ENCODE results near the gene VWF. TPM values are rescaled to one million over a fixed set of nuclear protein-coding genes. Genes with fewer than 3 reads are reported as not detected.

Gene VWF
- total and polyA plus RNA-seq, 2 of the 4 experiments (the other 2 are of a cell fraction) = under 0.01 to 0.09 TPM

- H3K4ac ChIP-seq (ENCODE audit: low read depth, low read length) = no peak overlapping the region
- peaks cover 10% of the 10 kb centered on the region for H3K9me3 ChIP-seq (ENCODE audit: control insufficient read depth, insufficient read depth, low read length)
- DNase-seq (no peak), ATAC-seq (ENCODE audit: low read depth) (peak; percentile 24; the same call in 1 of the 2 replicates)
- no peak overlapping the region for H2BK20ac ChIP-seq (ENCODE audit: low read depth, low read length)
- H3K4me1 ChIP-seq (ENCODE audit: control insufficient read depth, insufficient read depth, low read length) = no peaks in the 10 kb centered on the region
- H2AFZ ChIP-seq (replicated peaks; ENCODE audit: low read length, poor library complexity) = no peak overlapping the region
- H3K36me3 ChIP-seq (ENCODE audit: control insufficient read depth, insufficient read depth, low read length) = no peaks in the 10 kb centered on the region
- no peak overlapping the region for H3K14ac ChIP-seq (replicated peaks; ENCODE audit: low read depth, low read length)
- H4K8ac ChIP-seq (ENCODE audit: low read depth in 2 of 2, low read length in 2 of 2) = no peak overlapping the region
- H3K9ac ChIP-seq (ENCODE audit: low read depth, low read length) = no peak overlapping the region
- H3K79me1 ChIP-seq (ENCODE audit: low read depth in 1 of 2, low read length in 2 of 2) = no peaks in the 10 kb centered on the region
- no TSS peak for BruUV-seq (replicated peaks)
- no peak overlapping the region for H2BK15ac ChIP-seq (ENCODE audit: low read depth, low read length)
- no peak overlapping the region for H2AK5ac ChIP-seq (ENCODE audit: low read depth, low read length)
- H3K4me3 ChIP-seq (ENCODE audit: insufficient read depth, low read depth, low read length) = no peak overlapping the region
- peaks cover 7% of the 10 kb centered on the region; the same call in 1 of the 2 replicates for H3K27me3 ChIP-seq (ENCODE audit: control insufficient read depth, insufficient read depth, low read length)
- H2AK9ac ChIP-seq (replicated peaks; ENCODE audit: low read depth, low read length, poor library complexity) = no peak overlapping the region
- dilution Hi-C loops (cut with HindIII; ENCODE audit: low sequenced_read_pairs, unreplicated experiment) (no loop called here), in situ Hi-C loops (cut with MboI; ENCODE audit: low sequenced_read_pairs) (loop anchor here (5.0 kb wide), 1 partner anchor 43 kb away; no protein-coding TSS in a partner anchor), intact Hi-C loops (cut with micrococcal nuclease) (no loop called here)
- no peak overlapping the region for H2BK120ac ChIP-seq (ENCODE audit: low read depth, low read length)
- TF ChIP-seq MAFK (IDR thresholded peaks at IDR 0.05; ENCODE audit: low read depth, low read length) (peak; percentile 90), MXI1 (IDR thresholded peaks at IDR 0.05; ENCODE audit: borderline replicate concordance, low read depth, low read length) (no peak)
- H4K20me1 ChIP-seq (ENCODE audit: insufficient read depth, low read length) = no peaks in the 10 kb centered on the region
- H3K56ac ChIP-seq (ENCODE audit: extremely low read depth, insufficient read depth, low read length) = no peak overlapping the region
- no peak overlapping the region for H4K91ac ChIP-seq (ENCODE audit: insufficient read depth, low read depth, low read length)
- ChIA-PET CTCF (no interaction called here), POLR2A (ENCODE audit: unreplicated experiment) (no interaction called here)
- no peak overlapping the region for H3K27ac ChIP-seq (ENCODE audit: insufficient read depth, low read length)
- H3K23ac ChIP-seq (ENCODE audit: low read depth, low read length) = no peak overlapping the region
- WGBS, 2 experiments (ENCODE audit: extremely low coverage in 2 of 2, insufficient read length in 1 of 2) = 60% methylated on average over 1 of the region's 3 CpGs; no CpG with 5 or more reads in 1 of the 2 experiments
- H3K9me1 ChIP-seq (ENCODE audit: insufficient read depth, low read length) = no peaks in the 10 kb centered on the region
- no peak overlapping the region for H2BK5ac ChIP-seq (ENCODE audit: low read depth, low read length, poor library complexity, severe bottlenecking)
- H3K18ac ChIP-seq (ENCODE audit: low read depth, low read length) = no peak overlapping the region
- no peak overlapping the region for H4K5ac ChIP-seq (ENCODE audit: low read depth, low read length)
- H3K4me2 ChIP-seq (ENCODE audit: low read depth, low read length) = no peak overlapping the region
Observed at GRCh38 chr12:6030081-6030480, 94.4 kb downstream of the VWF start.

All from IMR-90 (cell line).